Thyroid gland (tissue), 4 donors: ENCODE measurements around the gene GEN1. TPM values are rescaled to one million over a fixed set of nuclear protein-coding genes. Genes with fewer than 3 reads are reported as not detected.

Experiments
- DNase-seq, 2 donors: peaks; one replicate each; pipeline ENCODE4 v3.0.0-alpha.2; 2019
- H3K27ac ChIP-seq, 3 donors: fragments of 200-600 bp; sonication (generic); 1 replicate in 2 of 3; 2 replicates in 1 of 3; pipeline ENCODE4 v1.5.1; 2016 to 2019; ENCODE audit warnings: mild to moderate bottlenecking in 1 of 3, moderate library complexity in 1 of 3
- H3K27me3 ChIP-seq: fragments of 200-600 bp; sonication (generic); one replicate; pipeline ENCODE4 v1.5.1; 2019
- H3K36me3 ChIP-seq, 2 donors: fragments of 200-600 bp; sonication (generic); one replicate each; pipeline ENCODE4 v1.5.1; 2016 to 2019
- H3K4me1 ChIP-seq, 2 donors: fragments of 200-600 bp; sonication (generic); one replicate each; pipeline ENCODE4 v1.5.1; 2017 to 2019
- H3K4me3 ChIP-seq, 3 donors: fragments of 200-600 bp; sonication (generic); replicated peaks in 1 of 3; 1 replicate in 2 of 3; 2 replicates in 1 of 3; pipeline ENCODE4 v1.5.1; 2016; ENCODE audit warnings: mild to moderate bottlenecking in 1 of 3
- H3K9me3 ChIP-seq: fragments of 200-600 bp; sonication (generic); one replicate; pipeline ENCODE4 v1.5.1; 2017
- CTCF ChIP-seq, 6 experiments: fragments of 200-600 bp in 3 of 6; fragments of 450-650 bp in 3 of 6; sonication (generic) in 3 of 6; IDR thresholded peaks; one replicate each; pipeline ENCODE4 v1.5.1; 2016 to 2019; ENCODE audit warnings: antibody characterized with exemption in 6 of 6, mild to moderate bottlenecking in 2 of 6, inconsistent platforms in 1 of 6, moderate library complexity in 1 of 6
- POLR2A ChIP-seq, 2 donors: fragments of 450-650 bp; IDR thresholded peaks; one replicate each; pipeline ENCODE4 v1.6.1; 2017; ENCODE audit warnings: antibody characterized with exemption in 2 of 2, mild to moderate bottlenecking in 2 of 2, moderate library complexity in 1 of 2
- WGBS, 2 donors: methylation state at CpG; one replicate each; pipeline ENCODE4 v1.1.5; 2017; 5-methylcytosine and 5-hydroxymethylcytosine counted together
- intact Hi-C: fragments of 100-400 bp; cut with DNase I; formaldehyde crosslinking; loops from one replicate; pipeline ENCODE4 v1.15.1; 2023
- total RNA-seq, 4 donors: library from RNA; depleted of rRNA; stranded (reverse); fragments of >200 nt; gene quantifications; one replicate each; pipeline ENCODE4 v1.2.3, GENCODE V29; 2016

GEN1 gene
- total RNA-seq, 4 donors from 2014 or later, result 4.4 to 15.9 (median 9.8) TPM

DNA sequence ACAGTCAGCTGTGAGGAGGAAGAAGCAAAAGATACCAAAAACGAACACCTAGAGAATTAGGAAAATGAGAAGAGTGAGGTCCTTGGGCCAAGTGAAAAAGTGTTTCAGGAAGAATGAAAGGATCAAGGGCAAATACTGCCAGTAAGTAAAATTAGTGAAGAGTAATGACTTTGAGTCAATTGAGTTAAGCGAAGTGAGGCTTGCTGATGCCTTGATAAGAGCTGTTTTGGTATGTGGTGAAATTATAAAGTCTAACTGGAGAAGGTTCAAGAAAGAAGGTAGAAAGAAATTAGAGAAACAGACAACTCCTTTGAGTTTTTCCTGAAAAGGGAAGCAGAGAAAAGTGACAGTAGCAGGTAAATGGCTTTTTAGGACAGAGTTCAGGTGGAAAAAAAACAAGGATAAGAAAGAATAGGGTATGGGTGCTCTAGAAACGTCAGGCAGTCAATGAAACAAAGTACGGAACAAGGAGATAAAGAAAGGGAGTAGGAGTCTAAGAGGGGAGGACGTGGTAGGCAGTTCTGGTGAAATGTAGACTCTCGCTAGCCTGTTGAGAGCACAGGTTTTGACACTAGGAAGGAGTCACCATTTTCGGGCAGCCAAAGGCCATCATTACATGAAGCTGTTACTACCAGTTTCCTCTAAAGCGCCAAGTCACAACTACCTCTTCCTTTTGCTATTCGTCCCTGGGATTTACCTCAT lies 43.2 kb upstream of the GEN1 start:
- Histone ChIP-seq H3K9me3 (no peaks in the 10 kb centered on the region), H3K4me1 (no peaks in the 10 kb centered on the region), H3K27ac (no peak overlapping the region), H3K27me3 (no peaks in the 10 kb centered on the region), H3K36me3 (peaks cover 13% of the 10 kb centered on the region in 2 donors), H3K4me3 (no peak overlapping the region)
- DNase-seq, result no peak
- TF ChIP-seq POLR2A (IDR thresholded peaks at IDR 0.05) (no peak), CTCF (IDR thresholded peaks at IDR 0.05) (no peak)
- intact Hi-C loops, result no loop called here
- WGBS, 2 donors, result 89 to 92% methylated on average over 9 of the region's 9 CpGs

DNA sequence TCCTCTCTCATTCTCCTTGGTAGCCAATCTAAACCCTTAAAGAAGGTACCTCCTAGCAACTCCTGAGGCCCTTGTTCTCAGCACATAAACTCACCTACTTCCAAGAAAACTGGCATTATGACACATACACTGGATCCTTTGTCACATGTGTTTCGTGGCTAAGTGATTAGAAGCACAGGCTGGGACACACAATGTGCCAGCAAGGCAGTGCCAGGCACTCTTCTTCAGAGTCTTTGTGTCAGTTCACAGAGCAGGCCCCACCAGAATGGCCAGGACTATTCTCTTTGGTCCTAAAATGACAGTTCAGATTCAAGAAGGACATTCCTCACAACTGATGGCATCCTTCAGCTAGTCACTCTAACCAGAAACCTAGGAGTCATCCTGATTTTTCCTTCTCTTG lies 40.6 kb upstream of the GEN1 start:
- Histone ChIP-seq H3K4me3 (no peak overlapping the region), H3K36me3 (peaks cover 13 to 20% of the 10 kb centered on the region in 2 donors), H3K27ac (no peak overlapping the region), H3K27me3 (no peaks in the 10 kb centered on the region), H3K9me3 (no peaks in the 10 kb centered on the region), H3K4me1 (no peaks in the 10 kb centered on the region)
- WGBS, 2 donors, result 95 to 100% methylated on average over 1 of the region's 1 CpG
- intact Hi-C loops, result no loop called here
- no peak for TF ChIP-seq POLR2A (IDR thresholded peaks at IDR 0.05)
- no peak for TF ChIP-seq CTCF (IDR thresholded peaks at IDR 0.05)
- DNase-seq, result no peak

DNA sequence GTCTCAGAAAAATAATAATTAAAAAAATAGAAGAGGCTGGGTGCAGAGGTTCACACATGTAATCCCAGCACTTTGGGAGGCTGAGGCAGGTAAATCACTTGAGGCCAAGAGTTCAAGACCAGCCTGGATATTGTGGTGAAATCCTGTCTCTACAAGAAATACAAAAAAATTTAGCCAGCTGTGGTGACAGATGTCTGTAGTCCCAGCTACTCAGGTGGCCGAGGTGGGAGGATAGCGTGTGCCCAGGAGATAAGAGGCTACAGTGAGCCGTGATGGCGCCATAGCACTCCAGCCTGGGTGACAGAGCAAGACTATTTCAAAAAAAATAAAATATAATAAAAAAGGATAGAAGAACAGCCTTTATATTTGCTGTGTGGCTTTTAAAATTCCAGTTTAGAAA lies 36.3 kb upstream of the GEN1 start:
- Histone ChIP-seq H3K4me1 (no peaks in the 10 kb centered on the region), H3K27ac (no peak overlapping the region), H3K27me3 (no peaks in the 10 kb centered on the region), H3K36me3 (peaks cover 0 to 25% of the 10 kb centered on the region in 2 donors), H3K9me3 (no peaks in the 10 kb centered on the region), H3K4me3 (no peak overlapping the region)
- 95 to 97% methylated on average over 4 of the region's 4 CpGs for WGBS, 2 donors
- intact Hi-C loops, result no loop called here
- TF ChIP-seq CTCF (IDR thresholded peaks at IDR 0.05) (no peak), POLR2A (IDR thresholded peaks at IDR 0.05) (no peak)
- no peak for DNase-seq

DNA sequence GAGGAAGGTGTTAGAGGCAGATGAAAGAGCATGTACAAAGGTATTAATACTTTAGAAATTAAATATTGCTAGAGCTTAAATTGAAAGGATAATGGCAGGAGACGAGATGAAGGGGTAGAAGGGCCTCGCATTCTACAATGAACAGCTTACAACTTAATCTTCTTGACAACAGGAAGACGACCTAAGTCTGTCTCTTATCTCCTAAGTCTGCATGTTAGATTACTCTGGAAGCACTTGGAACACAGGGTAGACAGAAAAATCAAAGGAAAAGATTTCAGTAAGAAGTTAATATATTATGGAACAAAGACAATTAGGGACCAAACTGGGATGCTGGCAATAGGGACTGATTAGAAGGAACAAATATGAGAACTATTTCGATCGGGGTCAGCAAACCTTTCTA lies 35.2 kb upstream of the GEN1 start:
- TF ChIP-seq CTCF (IDR thresholded peaks at IDR 0.05) (no peak), POLR2A (IDR thresholded peaks at IDR 0.05) (no peak)

GRCh38 chr2:17719562-17720371 lies 34.2 kb upstream of the GEN1 start:
- no peak for DNase-seq
- 80% methylated on average over 4 of the region's 4 CpGs for WGBS, 2 donors
- Histone ChIP-seq H3K4me3 (no peak overlapping the region), H3K27ac (no peak overlapping the region), H3K36me3 (peaks cover 0 to 21% of the 10 kb centered on the region in 2 donors), H3K9me3 (no peaks in the 10 kb centered on the region), H3K27me3 (no peaks in the 10 kb centered on the region), H3K4me1 (no peaks in the 10 kb centered on the region)
- TF ChIP-seq POLR2A (IDR thresholded peaks at IDR 0.05) (no peak), CTCF (IDR thresholded peaks at IDR 0.05) (peak; percentile 38 to 81 (median 64))
- intact Hi-C loops, result no loop called here

More for the DNA sequence above, 35.2 kb upstream of the GEN1 start:
- no peak overlapping the region for H3K27ac ChIP-seq
- no peaks in the 10 kb centered on the region for H3K9me3 ChIP-seq
- 84 to 91% methylated on average over 5 of the region's 5 CpGs for WGBS, 2 donors
- H3K27me3 ChIP-seq, result no peaks in the 10 kb centered on the region
- no peak for DNase-seq
- peaks cover 0 to 21% of the 10 kb centered on the region in 2 donors for H3K36me3 ChIP-seq
- intact Hi-C loops, result no loop called here
- no peak overlapping the region for H3K4me3 ChIP-seq
- H3K4me1 ChIP-seq, result no peaks in the 10 kb centered on the region
